ENCODE measurements around the gene MED13L.
A peak's percentile ranks its signal among the peaks of the same experiment; 100 is the strongest.

The MED13L gene

GRCh38 chr12:115938794-115939377 lies 338.6 kb downstream of the MED13L start:
- DNase-seq (ENCODE audit: low spot score), result no peak

GRCh38 chr12:115936997-115937916 lies 340.2 kb downstream of the MED13L start:
- DNase-seq (ENCODE audit: low spot score), result no peak

GRCh38 chr12:115934877-115935276 lies 342.6 kb downstream of the MED13L start:
- no peak for DNase-seq (ENCODE audit: low spot score)

GRCh38 chr12:115934046-115934445 lies 343.4 kb downstream of the MED13L start:
- DNase-seq (ENCODE audit: low spot score), result no peak

- DNase-seq (ENCODE audit: low spot score), result no peak
Measured at GRCh38 chr12:115932066-115932465, 345.4 kb downstream of the MED13L start.

GRCh38 chr12:115930336-115930735 lies 347.2 kb downstream of the MED13L start:
- DNase-seq (ENCODE audit: low spot score), result no peak

GRCh38 chr12:115926037-115926670 lies 351.3 kb downstream of the MED13L start:
- DNase-seq (ENCODE audit: low spot score), result no peak

- DNase-seq (ENCODE audit: low spot score), result no peak
Measured at GRCh38 chr12:115923851-115924250, 353.6 kb downstream of the MED13L start.

- no peak for DNase-seq (ENCODE audit: low spot score)
Measured at GRCh38 chr12:115922952-115923564, 354.4 kb downstream of the MED13L start.

- DNase-seq (ENCODE audit: low spot score), result no peak
Measured at GRCh38 chr12:115920395-115921183, 356.9 kb downstream of the MED13L start.

GRCh38 chr12:115918763-115919162 lies 358.7 kb downstream of the MED13L start:
- no peak for DNase-seq (ENCODE audit: low spot score)

GRCh38 chr12:115916910-115917668 lies 360.4 kb downstream of the MED13L start:
- DNase-seq (ENCODE audit: low spot score), result peak; percentile 61

- no peak for DNase-seq (ENCODE audit: low spot score)
Measured at GRCh38 chr12:115914122-115914521, 363.4 kb downstream of the MED13L start.

GRCh38 chr12:115912440-115912839 lies 365.1 kb downstream of the MED13L start:
- DNase-seq (ENCODE audit: low spot score), result no peak

GRCh38 chr12:115911360-115911759 lies 366.1 kb downstream of the MED13L start:
- no peak for DNase-seq (ENCODE audit: low spot score)

GRCh38 chr12:115910057-115910456 lies 367.4 kb downstream of the MED13L start:
- no peak for DNase-seq (ENCODE audit: low spot score)

All from CD4-positive, alpha-beta T cell treated with Interleukin-6 at 100 ng/mL for 8 hours (primary cell).